ENCODE measurements around the gene PGM5. TPM values are rescaled to one million over a fixed set of nuclear protein-coding genes. Genes with fewer than 3 reads are reported as not detected.

Gene PGM5
- total RNA-seq, 1 donor from 2014 or later, result not detected

DNA sequence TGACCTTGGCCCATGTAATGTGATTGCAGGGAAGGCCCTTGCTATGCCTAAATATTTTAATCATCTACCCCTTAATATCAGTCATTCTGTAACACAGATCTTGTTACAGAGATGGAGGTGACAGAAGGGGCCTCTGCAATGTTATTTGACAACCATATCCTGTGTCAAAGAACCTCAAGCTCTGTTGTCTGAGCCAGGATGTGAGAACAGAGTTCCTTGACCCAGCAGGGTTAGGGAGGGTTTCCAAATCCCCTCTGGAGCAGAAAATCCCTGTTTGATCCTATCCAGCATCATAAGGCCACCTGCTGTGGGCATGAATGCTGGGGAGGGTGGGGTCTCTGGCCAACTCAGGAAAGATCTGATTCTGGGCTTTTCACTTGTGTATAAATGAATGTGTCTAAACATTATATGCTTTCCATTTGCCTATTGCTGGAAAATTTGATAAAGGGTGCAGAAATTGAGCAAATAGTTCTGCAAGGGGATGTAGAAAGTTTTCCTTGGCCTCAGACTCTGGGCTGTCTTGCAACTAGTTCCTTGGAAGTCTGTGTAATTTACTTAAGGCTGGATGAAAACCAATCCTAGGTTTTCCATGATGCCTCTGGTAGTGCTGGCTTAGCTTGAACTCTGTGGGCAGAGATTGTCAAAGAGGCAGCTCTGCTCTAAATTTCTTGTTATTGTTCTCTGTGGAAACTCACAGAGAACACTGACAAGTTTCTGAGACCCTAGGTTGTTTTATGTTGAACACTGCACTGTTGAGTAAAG is 71.0 kb downstream of the PGM5 start:
- H3K4me3 Mint-ChIP-seq (ENCODE audit: unreplicated experiment), result no peak overlapping the region
- DNase-seq, result no peak
- H3K27ac Mint-ChIP-seq (ENCODE audit: unreplicated experiment), result no peak overlapping the region
- H3K36me3 Mint-ChIP-seq (ENCODE audit: unreplicated experiment), result no peaks in the 10 kb centered on the region
- no peaks in the 10 kb centered on the region for H3K27me3 Mint-ChIP-seq (ENCODE audit: unreplicated experiment)
- no peaks in the 10 kb centered on the region for H3K9me3 Mint-ChIP-seq (ENCODE audit: unreplicated experiment)
- TF ChIP-seq CTCF (IDR thresholded peaks at IDR 0.05; ENCODE audit: partially characterized antibody, unreplicated experiment), result no peak
- H3K4me1 Mint-ChIP-seq (ENCODE audit: low read depth, unreplicated experiment), result no peaks in the 10 kb centered on the region

- no peak overlapping the region for H3K4me3 Mint-ChIP-seq (ENCODE audit: unreplicated experiment)
- H3K4me1 Mint-ChIP-seq (ENCODE audit: low read depth, unreplicated experiment), result no peaks in the 10 kb centered on the region
- no peaks in the 10 kb centered on the region for H3K36me3 Mint-ChIP-seq (ENCODE audit: unreplicated experiment)
- H3K27ac Mint-ChIP-seq (ENCODE audit: unreplicated experiment), result no peak overlapping the region
- no peaks in the 10 kb centered on the region for H3K9me3 Mint-ChIP-seq (ENCODE audit: unreplicated experiment)
- DNase-seq, result no peak
- no peak for TF ChIP-seq CTCF (IDR thresholded peaks at IDR 0.05; ENCODE audit: partially characterized antibody, unreplicated experiment)
- no peaks in the 10 kb centered on the region for H3K27me3 Mint-ChIP-seq (ENCODE audit: unreplicated experiment)
These were observed 72.1 kb downstream of the PGM5 start for GRCh38 chr9:68428481-68428880.

- no peaks in the 10 kb centered on the region for H3K36me3 Mint-ChIP-seq (ENCODE audit: unreplicated experiment)
- no peaks in the 10 kb centered on the region for H3K9me3 Mint-ChIP-seq (ENCODE audit: unreplicated experiment)
- no peak for DNase-seq
- TF ChIP-seq CTCF (IDR thresholded peaks at IDR 0.05; ENCODE audit: partially characterized antibody, unreplicated experiment), result no peak
- no peak overlapping the region for H3K27ac Mint-ChIP-seq (ENCODE audit: unreplicated experiment)
- no peaks in the 10 kb centered on the region for H3K27me3 Mint-ChIP-seq (ENCODE audit: unreplicated experiment)
- no peaks in the 10 kb centered on the region for H3K4me1 Mint-ChIP-seq (ENCODE audit: low read depth, unreplicated experiment)
- H3K4me3 Mint-ChIP-seq (ENCODE audit: unreplicated experiment), result no peak overlapping the region
These were observed 73.2 kb downstream of the PGM5 start for GRCh38 chr9:68429631-68430030.

- H3K4me3 Mint-ChIP-seq (ENCODE audit: unreplicated experiment), result no peak overlapping the region
- no peak overlapping the region for H3K27ac Mint-ChIP-seq (ENCODE audit: unreplicated experiment)
- H3K9me3 Mint-ChIP-seq (ENCODE audit: unreplicated experiment), result no peaks in the 10 kb centered on the region
- no peak for DNase-seq
- no peaks in the 10 kb centered on the region for H3K27me3 Mint-ChIP-seq (ENCODE audit: unreplicated experiment)
- H3K36me3 Mint-ChIP-seq (ENCODE audit: unreplicated experiment), result no peaks in the 10 kb centered on the region
- no peak for TF ChIP-seq CTCF (IDR thresholded peaks at IDR 0.05; ENCODE audit: partially characterized antibody, unreplicated experiment)
- no peaks in the 10 kb centered on the region for H3K4me1 Mint-ChIP-seq (ENCODE audit: low read depth, unreplicated experiment)
These were observed 74.9 kb downstream of the PGM5 start for GRCh38 chr9:68431307-68431706.

DNA sequence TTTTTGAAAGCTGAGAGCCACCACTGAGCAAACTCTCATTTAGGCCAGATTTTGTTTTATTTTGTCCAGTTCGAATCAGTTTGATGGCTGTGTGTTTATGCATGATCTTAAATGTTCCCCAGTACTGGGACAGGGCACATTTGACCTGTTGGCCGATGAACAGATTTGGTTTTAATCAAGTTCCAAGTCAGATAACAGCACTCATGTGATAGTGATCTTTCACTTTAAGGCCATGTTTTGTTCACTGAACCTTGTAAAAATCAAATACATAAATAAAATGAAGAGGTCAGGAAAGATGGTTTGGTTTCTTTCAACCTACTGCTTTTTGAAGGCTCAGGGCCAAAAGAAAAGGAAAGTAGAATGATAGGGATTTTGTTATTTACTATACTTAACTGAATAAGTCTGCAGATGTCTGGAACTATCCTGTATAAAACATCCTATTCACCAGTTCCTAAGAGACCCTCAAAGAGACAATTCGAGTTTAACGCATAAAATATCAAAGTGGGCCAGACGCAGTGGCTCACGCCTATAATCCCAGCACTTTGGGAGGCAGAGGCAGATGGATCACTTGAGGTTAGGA is 77.2 kb downstream of the PGM5 start:
- H3K4me1 Mint-ChIP-seq (ENCODE audit: low read depth, unreplicated experiment), result no peaks in the 10 kb centered on the region
- no peak for DNase-seq
- H3K36me3 Mint-ChIP-seq (ENCODE audit: unreplicated experiment), result no peaks in the 10 kb centered on the region
- no peak overlapping the region for H3K27ac Mint-ChIP-seq (ENCODE audit: unreplicated experiment)
- no peaks in the 10 kb centered on the region for H3K27me3 Mint-ChIP-seq (ENCODE audit: unreplicated experiment)
- no peak overlapping the region for H3K4me3 Mint-ChIP-seq (ENCODE audit: unreplicated experiment)
- no peaks in the 10 kb centered on the region for H3K9me3 Mint-ChIP-seq (ENCODE audit: unreplicated experiment)
- TF ChIP-seq CTCF (IDR thresholded peaks at IDR 0.05; ENCODE audit: partially characterized antibody, unreplicated experiment), result no peak

All from glutamatergic neuron (in vitro differentiated cells).